AG09309 (cell line): Measurements from ENCODE around the gene TRIO.

Experiments
- DNase-seq: peaks from one replicate; pipeline ENCODE4 v3.0.0-alpha.2; 2010; ENCODE audit warnings: low read depth
- H3K4me3 ChIP-seq: 2 replicates; pipeline ENCODE4 v1.5.1; 2011; ENCODE audit warnings: mild to moderate bottlenecking, low read depth, low read length, moderate library complexity; ENCODE audit not compliant: control insufficient read depth
- TF ChIP-seq, protein P1 (sequence below): IDR thresholded peaks from 2 replicates; pipeline ENCODE4 v1.5.1; 2011; ENCODE audit warnings: mild to moderate bottlenecking, low read depth, low read length, inconsistent platforms; ENCODE audit not compliant: insufficient read depth, control insufficient read depth; ENCODE audit errors: missing control alignments

The TRIO gene

DNA sequence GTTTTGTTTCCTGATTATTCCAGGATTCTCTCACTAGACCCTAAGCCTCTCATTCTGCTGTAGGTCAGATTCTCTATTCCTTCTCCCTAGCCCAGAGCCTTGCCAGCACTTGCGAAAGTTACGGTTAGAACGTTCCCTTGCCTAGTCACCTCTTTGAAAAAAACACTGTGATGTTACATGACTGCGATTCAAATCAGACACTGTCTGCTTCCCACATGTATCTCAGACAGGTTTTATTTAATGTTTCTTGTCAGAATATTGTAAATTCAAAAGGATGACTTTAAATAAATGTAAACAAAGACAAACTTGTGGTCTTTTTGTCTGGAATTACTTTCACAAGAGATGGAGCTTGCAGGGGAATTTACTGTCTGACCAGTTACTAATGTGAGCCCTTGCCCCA lies 322.0 kb downstream of the TRIO start:
- TF ChIP-seq, protein P1, sequence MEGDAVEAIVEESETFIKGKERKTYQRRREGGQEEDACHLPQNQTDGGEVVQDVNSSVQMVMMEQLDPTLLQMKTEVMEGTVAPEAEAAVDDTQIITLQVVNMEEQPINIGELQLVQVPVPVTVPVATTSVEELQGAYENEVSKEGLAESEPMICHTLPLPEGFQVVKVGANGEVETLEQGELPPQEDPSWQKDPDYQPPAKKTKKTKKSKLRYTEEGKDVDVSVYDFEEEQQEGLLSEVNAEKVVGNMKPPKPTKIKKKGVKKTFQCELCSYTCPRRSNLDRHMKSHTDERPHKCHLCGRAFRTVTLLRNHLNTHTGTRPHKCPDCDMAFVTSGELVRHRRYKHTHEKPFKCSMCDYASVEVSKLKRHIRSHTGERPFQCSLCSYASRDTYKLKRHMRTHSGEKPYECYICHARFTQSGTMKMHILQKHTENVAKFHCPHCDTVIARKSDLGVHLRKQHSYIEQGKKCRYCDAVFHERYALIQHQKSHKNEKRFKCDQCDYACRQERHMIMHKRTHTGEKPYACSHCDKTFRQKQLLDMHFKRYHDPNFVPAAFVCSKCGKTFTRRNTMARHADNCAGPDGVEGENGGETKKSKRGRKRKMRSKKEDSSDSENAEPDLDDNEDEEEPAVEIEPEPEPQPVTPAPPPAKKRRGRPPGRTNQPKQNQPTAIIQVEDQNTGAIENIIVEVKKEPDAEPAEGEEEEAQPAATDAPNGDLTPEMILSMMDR: no peak
- no peak for DNase-seq
- no peak overlapping the region for H3K4me3 ChIP-seq

DNA sequence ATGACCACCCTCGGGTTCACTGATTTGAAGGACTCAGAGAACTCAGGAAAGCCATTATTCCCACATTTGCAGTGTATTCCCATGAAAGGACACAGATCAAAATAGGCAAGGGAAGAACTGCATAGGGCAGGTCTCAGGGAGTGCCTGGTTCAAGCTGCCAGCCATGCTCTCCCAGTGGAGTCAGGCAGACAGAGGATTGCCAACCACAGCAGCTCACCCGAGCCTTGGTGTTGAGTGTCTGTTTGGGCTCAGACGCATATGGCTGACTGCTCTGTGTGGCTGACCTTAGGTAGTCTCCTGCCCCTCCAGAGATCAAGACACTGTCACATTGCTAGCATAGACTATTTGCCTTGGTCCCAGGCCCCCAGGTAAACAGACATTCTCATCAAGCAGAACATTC lies 322.6 kb downstream of the TRIO start:
- no peak for DNase-seq
- no peak overlapping the region for H3K4me3 ChIP-seq
- TF ChIP-seq, protein P1: no peak

DNA sequence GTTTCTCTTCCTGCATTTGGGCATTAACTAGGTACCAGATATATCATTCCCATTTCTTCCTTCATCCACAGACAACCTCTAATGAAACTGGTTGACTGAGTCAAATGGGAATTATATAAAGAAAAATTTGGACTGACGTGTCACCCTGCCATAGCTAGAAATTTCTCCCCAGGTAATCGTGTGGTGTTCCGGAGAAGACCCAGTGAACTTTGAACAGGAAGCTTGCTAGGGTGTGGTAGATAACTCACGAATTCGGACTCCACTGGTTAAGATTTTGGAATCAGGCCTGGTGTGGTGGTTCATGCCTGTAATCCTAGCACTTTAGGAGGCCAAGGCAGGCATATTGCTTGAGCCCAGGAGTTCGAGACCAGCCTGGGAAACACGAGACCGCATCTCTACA lies 324.1 kb downstream of the TRIO start:
- no peak for DNase-seq
- H3K4me3 ChIP-seq: no peak overlapping the region

DNA sequence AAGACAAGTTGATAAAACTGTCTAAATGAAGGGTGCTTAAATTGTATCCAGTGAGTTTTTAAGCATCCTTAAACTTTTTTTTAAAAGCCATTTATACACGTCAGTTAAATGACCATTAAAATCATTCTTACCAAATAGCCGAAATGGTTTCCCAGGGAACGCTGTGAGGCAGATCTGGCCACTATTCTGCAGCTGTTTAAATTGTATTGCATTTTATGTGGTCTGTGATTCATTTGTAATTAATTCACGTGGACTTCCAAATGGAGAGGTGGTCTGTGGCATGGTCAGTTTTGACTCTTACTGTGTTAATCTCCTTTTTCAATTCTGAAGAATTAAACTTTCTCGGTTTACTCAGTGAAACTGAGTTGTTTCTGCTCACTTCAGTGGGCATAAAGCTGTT lies 324.7 kb downstream of the TRIO start:
- TF ChIP-seq, protein P1: no peak
- no peak overlapping the region for H3K4me3 ChIP-seq
- DNase-seq: no peak

More for the DNA sequence above, 324.1 kb downstream of the TRIO start:
- TF ChIP-seq, protein P1: no peak

DNA sequence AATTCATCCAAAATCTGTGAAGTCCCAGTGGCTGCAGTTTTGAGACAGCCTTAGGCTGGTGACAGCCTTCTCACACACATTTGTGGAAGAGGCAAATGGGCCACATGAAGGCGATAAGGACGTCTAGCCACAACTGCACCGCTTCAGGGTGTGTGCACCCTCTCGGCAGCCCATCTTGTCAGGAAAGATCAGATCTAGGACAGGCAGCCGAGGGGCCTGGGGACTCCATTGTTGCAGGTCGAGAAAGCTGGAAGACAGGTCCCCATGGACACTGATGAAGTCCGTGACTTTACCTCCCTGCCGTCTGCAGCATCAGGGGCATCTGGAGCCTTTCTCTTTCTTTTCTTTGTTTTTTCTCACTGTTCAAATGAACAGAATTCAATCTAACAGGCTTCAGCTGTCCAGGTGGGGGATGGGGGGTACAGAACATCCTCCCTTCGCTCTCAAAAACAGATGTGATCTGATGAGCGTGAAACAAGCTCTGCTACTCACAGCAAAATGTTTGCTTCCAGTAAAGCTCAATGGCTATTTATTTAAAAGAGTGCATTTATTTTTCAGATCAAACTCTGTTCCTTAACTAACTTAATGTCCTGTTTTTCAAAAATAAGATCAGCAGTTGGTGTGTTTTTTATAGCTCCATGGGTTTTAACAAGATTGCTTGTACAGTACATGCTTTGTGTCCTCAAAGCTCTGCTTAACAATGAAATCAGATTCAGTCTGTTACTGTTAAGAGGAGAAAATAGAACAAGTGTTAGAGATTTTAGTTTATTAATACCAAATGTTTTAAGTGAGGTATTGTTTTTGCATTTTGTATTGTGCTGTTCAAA lies 326.6 kb downstream of the TRIO start:
- no peak overlapping the region for H3K4me3 ChIP-seq
- TF ChIP-seq, protein P1: no peak
- no peak for DNase-seq

DNA sequence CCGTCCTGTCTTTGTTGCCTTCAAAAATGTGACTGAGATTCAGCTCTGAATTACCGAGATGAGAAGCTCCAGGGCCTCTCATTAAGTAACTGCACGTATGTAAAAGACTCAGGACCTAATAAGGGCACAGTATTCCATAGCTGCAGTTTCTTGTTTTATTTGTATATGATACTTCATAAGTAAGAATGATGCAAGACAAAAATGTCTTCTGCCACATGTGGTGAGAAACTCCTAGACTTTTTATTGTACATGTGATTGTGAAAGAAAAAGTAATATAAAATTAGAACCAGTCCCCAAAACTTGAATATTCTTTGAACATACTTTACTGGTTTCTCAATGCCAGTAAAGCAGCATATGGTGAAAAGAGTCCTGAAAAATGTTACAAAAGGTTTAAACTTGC lies 328.4 kb downstream of the TRIO start:
- peak; percentile 62 for DNase-seq
- TF ChIP-seq, protein P1: no peak
- H3K4me3 ChIP-seq: no peak overlapping the region
